ENCODE results near the gene TMIGD2. TPM values are rescaled to one million over a fixed set of nuclear protein-coding genes. Genes with fewer than 3 reads are reported as not detected.

Gene TMIGD2
- total and polyA plus RNA-seq, 2 of the 4 experiments (the other 2 are of a cell fraction), result not detected

GRCh38 chr19:4268816-4269430, 33.3 kb downstream of the TMIGD2 start:
- DNase-seq, result no peak
- no TSS peak for BruUV-seq (replicated peaks)
- Histone ChIP-seq H2BK20ac (ENCODE audit: low read depth, low read length) (no peak overlapping the region), H3K79me1 (ENCODE audit: low read depth in 1 of 2, low read length in 2 of 2) (no peaks in the 10 kb centered on the region), H4K8ac (ENCODE audit: low read depth in 2 of 2, low read length in 2 of 2) (no peak overlapping the region), H2AFZ (replicated peaks; ENCODE audit: low read length, poor library complexity) (no peak overlapping the region), H4K20me1 (ENCODE audit: insufficient read depth, low read length) (peaks cover 6% of the 10 kb centered on the region; the same call in 1 of the 2 replicates), H4K91ac (ENCODE audit: insufficient read depth, low read depth, low read length) (no peak overlapping the region), H3K4me2 (ENCODE audit: low read depth, low read length) (no peak overlapping the region), H3K4me1 (ENCODE audit: control insufficient read depth, insufficient read depth, low read length) (no peaks in the 10 kb centered on the region), H4K5ac (ENCODE audit: low read depth, low read length) (no peak overlapping the region), H3K4ac (ENCODE audit: low read depth, low read length) (no peak overlapping the region), H3K36me3 (ENCODE audit: control insufficient read depth, insufficient read depth, low read length) (peaks cover 19% of the 10 kb centered on the region), H3K9me3 (ENCODE audit: control insufficient read depth, insufficient read depth, low read length) (peaks cover 2% of the 10 kb centered on the region; the same call in 1 of the 2 replicates), H2BK120ac (ENCODE audit: low read depth, low read length) (no peak overlapping the region), H3K27me3 (ENCODE audit: control insufficient read depth, insufficient read depth, low read length) (no peaks in the 10 kb centered on the region), H3K14ac (replicated peaks; ENCODE audit: low read depth, low read length) (no peak overlapping the region), H2BK15ac (ENCODE audit: low read depth, low read length) (no peak overlapping the region), H2AK9ac (replicated peaks; ENCODE audit: low read depth, low read length, poor library complexity) (no peak overlapping the region), H3K9ac (ENCODE audit: low read depth, low read length) (no peak overlapping the region), H3K18ac (ENCODE audit: low read depth, low read length) (no peak overlapping the region), H3K4me3 (ENCODE audit: insufficient read depth, low read depth, low read length) (no peak overlapping the region), H2AK5ac (ENCODE audit: low read depth, low read length) (no peak overlapping the region), H3K27ac (ENCODE audit: insufficient read depth, low read length) (no peak overlapping the region), H3K23ac (ENCODE audit: low read depth, low read length) (no peak overlapping the region), H3K56ac (ENCODE audit: extremely low read depth, insufficient read depth, low read length) (no peak overlapping the region), H2BK5ac (ENCODE audit: low read depth, low read length, poor library complexity, severe bottlenecking) (no peak overlapping the region), H3K9me1 (ENCODE audit: insufficient read depth, low read length) (no peaks in the 10 kb centered on the region)
- WGBS, 2 experiments (ENCODE audit: extremely low coverage in 2 of 2, insufficient read length in 1 of 2), result 80% methylated on average over 1 of the region's 13 CpGs; no CpG with 5 or more reads in 1 of the 2 experiments
- ChIA-PET CTCF (interaction anchor here (1.6 kb wide), 1 partner anchor 75 kb away, joined by 3 read pairs; no protein-coding TSS in a partner anchor), POLR2A (ENCODE audit: unreplicated experiment) (no interaction called here)
- ATAC-seq (ENCODE audit: low read depth), result no peak
- dilution Hi-C loops (cut with HindIII; ENCODE audit: low sequenced_read_pairs, unreplicated experiment) (no loop called here), intact Hi-C loops (cut with micrococcal nuclease) (no loop called here), in situ Hi-C loops (cut with MboI; ENCODE audit: low sequenced_read_pairs) (loop anchor here (5.0 kb wide), 1 partner anchor 83 kb away; no protein-coding TSS in a partner anchor)
- no peak for TF ChIP-seq CEBPB (IDR thresholded peaks at IDR 0.05; ENCODE audit: low read depth, low read length)
- no peak for TF ChIP-seq RCOR1 (IDR thresholded peaks at IDR 0.05; ENCODE audit: insufficient replicate concordance, low read length)
- TF ChIP-seq USF2 (IDR thresholded peaks at IDR 0.05; ENCODE audit: low read depth, low read length), result no peak
- TF ChIP-seq CHD1 (IDR thresholded peaks at IDR 0.05; ENCODE audit: low read depth, low read length), result no peak
- TF ChIP-seq POLR2A (IDR thresholded peaks at IDR 0.05; ENCODE audit: low read depth, low read length), result no peak
- TF ChIP-seq ELK1 (IDR thresholded peaks at IDR 0.05; ENCODE audit: borderline replicate concordance, low read depth, low read length), result no peak
- no peak for TF ChIP-seq RFX5 (IDR thresholded peaks at IDR 0.05; ENCODE audit: low read depth, low read length)
- no peak for TF ChIP-seq MXI1 (IDR thresholded peaks at IDR 0.05; ENCODE audit: borderline replicate concordance, low read depth, low read length)
- no peak for TF ChIP-seq FOS (IDR thresholded peaks at IDR 0.05; ENCODE audit: low read depth, low read length)
- no peak for TF ChIP-seq NFE2L2 (IDR thresholded peaks at IDR 0.05; ENCODE audit: low read depth, low read length)
- no peak for TF ChIP-seq SMC3 (IDR thresholded peaks at IDR 0.05; ENCODE audit: low read depth, low read length)
- no peak for TF ChIP-seq MAFK (IDR thresholded peaks at IDR 0.05; ENCODE audit: low read depth, low read length)
- no peak for TF ChIP-seq RAD21 (IDR thresholded peaks at IDR 0.05; ENCODE audit: low read length)
- no peak for TF ChIP-seq BHLHE40 (IDR thresholded peaks at IDR 0.05; ENCODE audit: low read depth, low read length)
- no peak for TF ChIP-seq MAZ (IDR thresholded peaks at IDR 0.05; ENCODE audit: borderline replicate concordance, low read depth, low read length)
